ENCODE measurements around the gene SPATA2.

The SPATA2 gene

DNA sequence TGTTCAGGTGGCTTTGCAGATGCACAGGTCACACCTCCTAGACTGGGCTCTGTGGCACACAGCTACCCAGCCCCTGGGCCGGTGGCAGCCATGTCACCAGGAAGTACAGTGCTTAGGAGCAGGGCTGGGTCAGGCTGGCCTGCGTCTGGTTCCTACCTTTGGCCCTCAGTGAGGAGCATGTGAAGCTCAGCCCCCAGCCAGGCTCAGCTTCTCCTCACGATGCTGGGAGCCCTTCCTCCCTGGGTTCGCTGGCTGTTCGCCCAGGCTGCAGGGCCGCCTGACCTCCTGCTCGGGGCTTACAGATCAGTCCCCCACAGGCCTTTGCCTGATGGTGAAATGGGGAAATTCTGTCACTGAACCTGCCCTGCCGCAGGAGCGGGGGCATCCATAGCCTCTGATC lies 23.1 kb downstream of the SPATA2 start:
- TF ChIP-seq, protein P1, sequence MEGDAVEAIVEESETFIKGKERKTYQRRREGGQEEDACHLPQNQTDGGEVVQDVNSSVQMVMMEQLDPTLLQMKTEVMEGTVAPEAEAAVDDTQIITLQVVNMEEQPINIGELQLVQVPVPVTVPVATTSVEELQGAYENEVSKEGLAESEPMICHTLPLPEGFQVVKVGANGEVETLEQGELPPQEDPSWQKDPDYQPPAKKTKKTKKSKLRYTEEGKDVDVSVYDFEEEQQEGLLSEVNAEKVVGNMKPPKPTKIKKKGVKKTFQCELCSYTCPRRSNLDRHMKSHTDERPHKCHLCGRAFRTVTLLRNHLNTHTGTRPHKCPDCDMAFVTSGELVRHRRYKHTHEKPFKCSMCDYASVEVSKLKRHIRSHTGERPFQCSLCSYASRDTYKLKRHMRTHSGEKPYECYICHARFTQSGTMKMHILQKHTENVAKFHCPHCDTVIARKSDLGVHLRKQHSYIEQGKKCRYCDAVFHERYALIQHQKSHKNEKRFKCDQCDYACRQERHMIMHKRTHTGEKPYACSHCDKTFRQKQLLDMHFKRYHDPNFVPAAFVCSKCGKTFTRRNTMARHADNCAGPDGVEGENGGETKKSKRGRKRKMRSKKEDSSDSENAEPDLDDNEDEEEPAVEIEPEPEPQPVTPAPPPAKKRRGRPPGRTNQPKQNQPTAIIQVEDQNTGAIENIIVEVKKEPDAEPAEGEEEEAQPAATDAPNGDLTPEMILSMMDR (IDR thresholded peaks at IDR 0.05; ENCODE audit: insufficient read depth, low read length, missing control alignments) = no peak
- CTCF ChIA-PET = interaction anchor here (0.9 to 8.9 kb wide), 8 partner anchors 15 to 285 kb away, joined by 3 to 158 read pairs (median 4); no protein-coding TSS in a partner anchor
- no peak for DNase-seq (ENCODE audit: low read depth, low spot score)
- H3K4me3 ChIP-seq (ENCODE audit: low read depth, low read length) = no peak overlapping the region
- POLR2A ChIA-PET = interaction anchor here (0.5 kb wide), 1 partner anchor 94 kb away, joined by 3 read pairs; no protein-coding TSS in a partner anchor

DNA sequence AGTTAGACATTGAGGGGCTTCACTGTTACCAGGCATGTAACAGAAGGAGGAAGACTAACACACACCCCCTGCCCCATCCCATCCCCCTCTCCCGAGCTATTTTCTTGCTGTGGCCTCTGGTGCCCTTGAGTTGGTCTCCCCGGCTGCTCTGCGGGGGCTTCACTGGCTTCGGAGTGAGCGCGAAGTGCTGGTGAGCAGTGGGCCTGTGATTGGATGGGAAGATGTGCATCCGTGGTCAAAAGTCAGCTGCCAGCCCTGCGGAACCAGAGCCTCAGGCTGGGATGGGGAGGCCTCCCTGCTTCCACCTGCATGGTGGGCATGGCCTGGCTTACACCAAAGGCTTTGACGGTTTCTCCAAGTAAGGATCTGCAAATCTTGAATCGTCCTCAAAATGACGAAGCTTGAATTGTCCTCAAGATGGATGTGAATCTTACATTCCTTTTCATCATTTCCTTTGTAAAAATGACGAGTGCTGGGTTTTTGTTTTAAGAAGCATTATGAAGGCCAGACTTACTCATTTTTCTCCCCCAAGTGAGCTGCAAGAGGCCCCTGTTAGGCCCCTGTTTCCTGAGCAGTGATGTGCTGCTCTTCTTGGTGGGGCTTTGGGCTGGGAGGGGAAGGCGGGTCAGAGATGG lies 23.7 kb downstream of the SPATA2 start:
- POLR2A ChIA-PET = no interaction called here
- TF ChIP-seq, protein P1 (IDR thresholded peaks at IDR 0.05; ENCODE audit: insufficient read depth, low read length, missing control alignments) = no peak
- CTCF ChIA-PET = interaction anchor here (0.9 to 8.9 kb wide), 10 partner anchors 15 to 348 kb away, joined by 3 to 158 read pairs (median 4); no protein-coding TSS in a partner anchor
- H3K4me3 ChIP-seq (ENCODE audit: low read depth, low read length) = no peak overlapping the region
- no peak for DNase-seq (ENCODE audit: low read depth, low spot score)

DNA sequence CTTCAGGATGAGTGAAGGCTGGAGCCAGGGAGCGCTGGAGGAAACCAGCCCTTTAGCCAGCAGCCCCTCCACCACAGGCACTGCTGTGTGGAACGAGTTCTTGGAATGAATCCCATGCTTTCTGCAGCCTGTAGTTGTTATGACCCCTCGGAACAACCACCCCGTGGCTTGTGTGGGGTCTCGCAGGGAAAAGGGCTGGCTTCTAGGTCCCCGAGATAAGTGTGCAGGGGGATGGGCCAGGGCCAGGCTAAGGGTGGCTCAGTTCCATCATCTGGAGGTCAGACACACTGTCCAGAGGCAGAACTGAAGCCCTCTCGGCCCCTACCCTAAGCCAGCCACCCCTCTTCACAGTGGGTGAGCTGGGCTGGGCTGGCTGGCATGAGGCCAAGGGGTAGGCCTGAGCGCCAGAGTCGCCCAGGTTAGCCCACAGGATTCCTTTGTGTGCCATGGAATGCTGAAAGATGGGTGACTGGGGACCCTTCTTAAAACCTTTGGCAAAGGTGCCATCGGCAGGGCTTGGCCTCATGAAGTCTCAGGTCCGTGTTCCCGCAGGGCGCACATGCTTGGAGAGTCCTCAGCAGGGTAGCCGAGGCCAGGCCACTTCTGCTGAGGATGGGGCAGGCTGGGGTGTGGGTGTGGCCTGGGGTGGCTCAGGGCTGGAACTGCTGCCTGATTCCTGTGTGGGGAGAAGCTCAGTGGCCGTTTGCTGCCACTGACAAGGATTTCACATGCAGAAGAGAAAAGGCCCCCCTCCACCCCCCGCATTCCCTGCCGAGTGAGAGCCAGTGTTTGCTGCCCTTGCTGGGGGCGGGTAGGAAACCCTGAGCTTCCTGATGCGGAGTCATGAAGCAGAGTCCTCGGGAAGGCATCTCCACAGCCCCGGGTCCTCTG lies 24.6 kb downstream of the SPATA2 start:
- no peak overlapping the region for H3K4me3 ChIP-seq (ENCODE audit: low read depth, low read length)
- no peak for DNase-seq (ENCODE audit: low read depth, low spot score)
- CTCF ChIA-PET = interaction anchor here (0.9 to 8.9 kb wide), 14 partner anchors 10 to 351 kb away, joined by 4 to 158 read pairs (median 8); no protein-coding TSS in a partner anchor
- POLR2A ChIA-PET = no interaction called here
- TF ChIP-seq, protein P1 (IDR thresholded peaks at IDR 0.05; ENCODE audit: insufficient read depth, low read length, missing control alignments) = no peak

DNA sequence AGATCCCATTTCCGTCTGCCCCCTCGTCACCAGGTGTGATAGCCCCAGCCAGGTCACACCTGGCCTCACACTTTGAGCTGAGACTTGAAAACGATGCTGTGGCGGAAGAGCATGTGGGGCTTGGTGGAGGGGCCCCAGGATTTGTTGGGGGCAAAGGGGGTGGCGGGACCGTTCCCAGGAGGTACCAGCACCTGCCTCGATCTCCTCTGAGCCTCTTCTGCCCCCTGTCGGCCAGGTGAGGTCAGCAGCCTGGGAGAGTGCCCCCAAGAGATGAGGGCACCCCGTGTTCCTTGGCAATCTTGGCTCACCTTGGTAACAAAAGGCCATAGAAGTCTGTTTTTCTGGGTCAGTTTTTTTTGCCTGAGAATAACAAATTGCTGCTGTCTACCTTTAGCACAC lies 25.4 kb downstream of the SPATA2 start:
- TF ChIP-seq, protein P1 (IDR thresholded peaks at IDR 0.05; ENCODE audit: insufficient read depth, low read length, missing control alignments) = no peak
- CTCF ChIA-PET = interaction anchor here (1.0 to 8.9 kb wide), 16 partner anchors 9 to 350 kb away, joined by 3 to 158 read pairs (median 10); no protein-coding TSS in a partner anchor
- DNase-seq (ENCODE audit: low read depth, low spot score) = no peak
- POLR2A ChIA-PET = no interaction called here
- H3K4me3 ChIP-seq (ENCODE audit: low read depth, low read length) = no peak overlapping the region

DNA sequence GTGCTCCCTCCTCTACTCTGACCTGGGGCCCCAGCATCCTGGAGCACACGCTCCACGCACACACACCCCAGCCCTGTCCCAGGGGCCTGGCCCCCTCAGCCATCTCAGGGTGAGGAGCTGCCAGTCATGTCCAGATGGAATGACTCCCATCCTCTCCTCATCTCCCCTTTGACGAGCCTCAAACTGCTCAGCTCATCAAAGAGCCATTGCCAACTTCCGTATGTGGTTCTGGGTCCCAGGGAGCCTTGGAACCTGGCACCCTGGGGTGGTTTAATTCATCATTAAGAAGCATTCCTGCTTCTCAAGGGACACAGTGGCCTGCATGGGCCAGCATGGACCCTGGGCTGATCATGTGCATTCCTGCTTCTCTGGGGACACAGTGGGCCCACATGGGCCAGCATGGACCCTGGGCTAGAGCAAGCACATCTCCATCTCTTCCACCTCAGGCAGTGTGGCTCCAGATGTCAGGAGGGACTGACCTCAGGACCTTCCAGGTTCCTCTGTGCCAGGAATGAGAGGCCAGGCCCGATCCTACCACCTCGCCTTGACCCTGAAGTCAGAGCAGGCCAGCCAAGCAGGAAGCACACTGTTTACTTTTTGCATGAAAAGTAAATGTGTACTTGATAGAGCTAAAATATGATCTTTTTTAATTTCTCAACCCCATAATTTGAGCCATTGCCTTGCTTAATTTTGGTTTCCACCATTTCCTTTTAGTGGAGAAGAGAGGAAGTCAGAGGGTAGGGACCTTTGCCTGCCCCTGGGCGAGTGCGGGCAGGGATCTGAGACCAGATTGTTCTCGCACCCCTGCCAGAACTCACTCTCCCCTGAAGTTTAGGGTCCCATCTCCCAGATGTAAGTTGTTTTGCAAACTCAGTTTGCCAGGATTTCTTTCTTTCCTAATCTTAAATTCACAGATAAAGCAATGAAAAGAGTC lies 26.1 kb downstream of the SPATA2 start:
- no peak overlapping the region for H3K4me3 ChIP-seq (ENCODE audit: low read depth, low read length)
- ChIA-PET POLR2A (no interaction called here), CTCF (interaction anchor here (0.8 to 8.9 kb wide), 28 partner anchors 8 to 405 kb away, joined by 3 to 158 read pairs (median 6); no protein-coding TSS in a partner anchor)
- DNase-seq (ENCODE audit: low read depth, low spot score) = no peak
- TF ChIP-seq, protein P1 (IDR thresholded peaks at IDR 0.05; ENCODE audit: insufficient read depth, low read length, missing control alignments) = no peak
